ENCODE data around the gene GFRA1. TPM values are rescaled to one million over a fixed set of nuclear protein-coding genes. Genes with fewer than 3 reads are reported as not detected.

GFRA1 gene
- total and polyA plus RNA-seq, 7 donors, result under 0.01 to 115 (median 38.9) TPM

DNA sequence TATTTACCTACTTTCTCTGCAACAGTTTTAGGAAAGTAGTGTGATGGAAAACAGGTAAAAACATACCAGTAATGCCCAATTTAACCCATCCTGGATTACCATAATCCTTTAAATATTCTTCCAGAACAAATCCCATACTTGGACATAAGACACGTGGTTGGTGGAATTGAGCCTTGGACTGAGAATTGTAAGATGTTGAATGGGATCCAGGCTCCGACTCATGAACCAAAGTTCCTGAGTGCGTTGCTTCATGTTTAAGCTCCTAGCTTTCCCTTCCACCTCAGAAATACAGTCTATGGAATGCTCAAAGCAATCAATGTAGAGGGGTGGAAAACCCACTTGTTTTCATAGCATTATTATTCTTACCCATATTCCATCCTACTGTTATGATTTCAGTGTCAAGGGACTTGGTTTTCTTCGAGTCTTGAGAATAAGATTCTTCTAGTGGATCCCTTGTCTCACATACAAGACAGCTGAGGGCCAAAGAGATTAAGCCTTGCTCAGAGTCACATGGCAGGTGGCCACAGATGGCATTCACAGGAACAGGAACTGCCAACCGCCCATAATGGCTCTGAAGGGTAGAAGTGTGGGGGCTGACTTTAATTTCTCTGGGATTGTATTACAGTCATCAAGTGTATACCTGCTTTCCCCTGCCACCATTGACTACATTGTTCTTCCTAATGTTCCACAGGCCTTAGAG is 171.2 kb downstream of the GFRA1 start:
- intact Hi-C loops (cut with DNase I), result no loop called here

DNA sequence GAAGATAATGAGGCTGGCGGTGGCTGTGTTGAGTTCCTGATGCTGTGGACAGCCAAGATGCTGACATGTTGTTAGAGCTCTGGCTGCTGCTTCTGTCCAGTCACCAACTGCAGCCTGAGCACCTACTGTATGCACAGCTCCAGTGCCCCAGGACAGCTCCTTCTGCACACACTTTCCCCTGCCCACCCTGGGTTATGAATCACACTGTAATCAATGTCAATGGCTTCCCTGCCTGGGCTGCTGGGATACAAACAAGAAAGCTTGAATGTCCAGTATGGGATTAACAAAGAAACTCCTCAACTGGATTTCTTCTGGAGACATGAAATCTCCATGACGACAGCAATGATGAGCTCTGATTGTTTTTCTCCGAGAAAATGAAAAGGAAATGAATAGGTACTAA is 172.0 kb downstream of the GFRA1 start:
- intact Hi-C loops (cut with DNase I), result no loop called here
- H3K27me3 ChIP-seq, result no peaks in the 10 kb centered on the region
- H3K4me1 ChIP-seq, result peaks cover 0 to 26% (median 15%) of the 10 kb centered on the region in 4 donors
- TF ChIP-seq POLR2A (IDR thresholded peaks at IDR 0.05) (no peak), POLR2AphosphoS5 (IDR thresholded peaks at IDR 0.05) (no peak), EP300 (IDR thresholded peaks at IDR 0.05) (no peak)
- TF ChIP-seq, protein P1, sequence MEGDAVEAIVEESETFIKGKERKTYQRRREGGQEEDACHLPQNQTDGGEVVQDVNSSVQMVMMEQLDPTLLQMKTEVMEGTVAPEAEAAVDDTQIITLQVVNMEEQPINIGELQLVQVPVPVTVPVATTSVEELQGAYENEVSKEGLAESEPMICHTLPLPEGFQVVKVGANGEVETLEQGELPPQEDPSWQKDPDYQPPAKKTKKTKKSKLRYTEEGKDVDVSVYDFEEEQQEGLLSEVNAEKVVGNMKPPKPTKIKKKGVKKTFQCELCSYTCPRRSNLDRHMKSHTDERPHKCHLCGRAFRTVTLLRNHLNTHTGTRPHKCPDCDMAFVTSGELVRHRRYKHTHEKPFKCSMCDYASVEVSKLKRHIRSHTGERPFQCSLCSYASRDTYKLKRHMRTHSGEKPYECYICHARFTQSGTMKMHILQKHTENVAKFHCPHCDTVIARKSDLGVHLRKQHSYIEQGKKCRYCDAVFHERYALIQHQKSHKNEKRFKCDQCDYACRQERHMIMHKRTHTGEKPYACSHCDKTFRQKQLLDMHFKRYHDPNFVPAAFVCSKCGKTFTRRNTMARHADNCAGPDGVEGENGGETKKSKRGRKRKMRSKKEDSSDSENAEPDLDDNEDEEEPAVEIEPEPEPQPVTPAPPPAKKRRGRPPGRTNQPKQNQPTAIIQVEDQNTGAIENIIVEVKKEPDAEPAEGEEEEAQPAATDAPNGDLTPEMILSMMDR (IDR thresholded peaks at IDR 0.05), result no peak
- DNase-seq, result no peak
- H3K9me3 ChIP-seq, result no peaks in the 10 kb centered on the region
- H3K4me3 ChIP-seq, result no peak overlapping the region
- H3K36me3 ChIP-seq, result no peaks in the 10 kb centered on the region
- 90 to 94% methylated on average over 3 of the region's 3 CpGs for WGBS, 2 donors
- no peak overlapping the region for H3K27ac ChIP-seq

More for the DNA sequence above, 171.2 kb downstream of the GFRA1 start:
- Histone ChIP-seq H3K9me3 (no peaks in the 10 kb centered on the region), H3K36me3 (no peaks in the 10 kb centered on the region), H3K4me1 (peaks cover 0 to 26% (median 15%) of the 10 kb centered on the region in 4 donors), H3K27ac (no peak overlapping the region), H3K4me3 (no peak overlapping the region), H3K27me3 (no peaks in the 10 kb centered on the region)
- TF ChIP-seq POLR2A (IDR thresholded peaks at IDR 0.05), result no peak
- TF ChIP-seq POLR2AphosphoS5 (IDR thresholded peaks at IDR 0.05), result no peak
- TF ChIP-seq EP300 (IDR thresholded peaks at IDR 0.05), result no peak
- TF ChIP-seq, protein P1 (IDR thresholded peaks at IDR 0.05), result no peak
- DNase-seq, result no peak
- WGBS, 2 donors, result 62 to 72% methylated on average over 5 of the region's 5 CpGs

DNA sequence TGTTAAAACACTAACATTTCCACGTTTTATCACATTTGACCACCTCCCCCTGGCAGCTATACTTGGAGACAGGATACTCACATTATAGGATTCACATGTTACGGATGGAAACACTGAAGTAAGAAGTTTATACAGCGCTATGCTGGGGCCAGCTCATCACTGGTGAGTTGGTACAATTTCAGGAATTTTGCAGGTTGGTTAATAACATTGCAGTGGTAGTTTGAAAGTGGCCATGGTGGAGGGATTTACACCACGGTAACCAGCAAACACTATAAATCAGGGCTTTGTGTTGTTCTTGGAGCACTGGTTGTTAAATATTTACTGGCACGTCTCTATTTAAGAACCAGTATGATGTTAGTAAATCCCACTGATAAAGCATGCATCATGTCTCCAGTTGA is 174.0 kb downstream of the GFRA1 start:
- Histone ChIP-seq H3K36me3 (no peaks in the 10 kb centered on the region), H3K27ac (no peak overlapping the region), H3K9me3 (no peaks in the 10 kb centered on the region), H3K27me3 (no peaks in the 10 kb centered on the region), H3K4me1 (peaks cover 0 to 23% (median 14%) of the 10 kb centered on the region in 4 donors), H3K4me3 (no peak overlapping the region)
- no peak for DNase-seq
- intact Hi-C loops (cut with DNase I), result no loop called here
- TF ChIP-seq EP300 (IDR thresholded peaks at IDR 0.05) (no peak), POLR2A (IDR thresholded peaks at IDR 0.05) (no peak), POLR2AphosphoS5 (IDR thresholded peaks at IDR 0.05) (no peak)
- TF ChIP-seq, protein P1 (IDR thresholded peaks at IDR 0.05), result no peak
- 43 to 65% methylated on average over 5 of the region's 5 CpGs for WGBS, 2 donors

DNA sequence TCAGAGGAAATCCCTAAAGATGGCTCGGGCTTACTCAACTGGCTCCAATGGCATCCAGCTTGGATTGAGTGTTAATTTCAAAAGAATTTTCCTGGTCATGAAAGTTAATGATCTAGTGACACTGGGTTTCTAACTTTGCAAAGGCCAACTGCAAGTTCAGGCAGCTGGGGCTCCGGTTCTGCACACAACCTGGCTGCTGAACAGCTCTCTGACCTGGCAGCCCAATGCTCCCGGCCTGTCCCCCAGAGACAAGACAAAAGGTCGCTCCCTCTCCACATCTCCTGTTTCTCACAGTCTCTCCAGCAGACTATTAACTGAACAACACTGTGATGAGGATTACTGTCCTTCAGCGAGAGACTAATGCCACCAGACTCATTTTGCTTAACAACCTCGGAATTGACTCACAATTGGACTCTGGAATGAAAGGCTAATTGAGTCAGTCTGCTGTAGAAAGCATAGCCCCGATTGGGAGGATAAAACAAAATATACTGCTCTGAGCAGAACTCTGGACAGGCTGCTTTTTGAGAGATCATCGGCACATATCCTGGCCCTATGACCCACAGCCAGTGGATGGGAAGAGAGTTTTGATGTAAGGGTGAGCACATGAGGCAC is 174.5 kb downstream of the GFRA1 start:
- Histone ChIP-seq H3K27ac (no peak overlapping the region), H3K4me1 (peaks cover 0 to 20% (median 12%) of the 10 kb centered on the region in 4 donors), H3K9me3 (no peaks in the 10 kb centered on the region), H3K27me3 (no peaks in the 10 kb centered on the region), H3K36me3 (no peaks in the 10 kb centered on the region), H3K4me3 (no peak overlapping the region)
- TF ChIP-seq POLR2A (IDR thresholded peaks at IDR 0.05), result no peak
- DNase-seq, result no peak
- WGBS, 2 donors, result 43 to 65% methylated on average over 8 of the region's 8 CpGs
- intact Hi-C loops (cut with DNase I), result no loop called here

DNA sequence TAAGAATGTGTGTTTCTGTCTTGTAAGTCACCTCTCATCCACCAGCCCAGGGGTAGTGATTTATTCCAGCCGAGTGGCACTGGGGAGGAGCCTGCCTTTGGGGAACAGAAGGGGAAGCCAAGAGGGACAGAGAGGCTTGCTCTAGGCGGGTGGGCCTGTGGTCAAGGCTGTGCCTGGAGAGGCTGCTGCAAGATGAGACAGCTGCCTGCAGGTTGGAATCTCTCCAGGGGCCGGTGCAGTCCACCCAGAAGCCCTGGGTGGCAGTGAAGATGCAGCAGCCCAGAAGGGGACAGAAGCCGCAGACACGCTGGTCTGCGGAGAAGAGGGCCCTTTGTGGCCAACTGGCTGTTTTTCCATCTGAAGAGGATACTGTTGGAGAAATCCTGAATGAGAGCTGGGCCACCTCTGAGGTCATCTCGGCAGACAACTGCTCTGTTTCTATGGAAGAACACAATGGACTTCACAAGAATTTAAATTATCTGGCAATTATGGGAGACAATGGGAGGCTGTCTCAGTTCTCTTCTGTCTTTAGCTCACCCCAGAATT is 175.7 kb downstream of the GFRA1 start:
- Histone ChIP-seq H3K4me3 (no peak overlapping the region), H3K4me1 (peaks cover 0 to 20% (median 11%) of the 10 kb centered on the region in 4 donors), H3K27me3 (no peaks in the 10 kb centered on the region), H3K9me3 (no peaks in the 10 kb centered on the region), H3K36me3 (no peaks in the 10 kb centered on the region), H3K27ac (no peak overlapping the region)
- intact Hi-C loops (cut with DNase I), result no loop called here
- 56 to 67% methylated on average over 7 of the region's 7 CpGs for WGBS, 2 donors
- no peak for TF ChIP-seq POLR2A (IDR thresholded peaks at IDR 0.05)
- TF ChIP-seq, protein P1 (IDR thresholded peaks at IDR 0.05), result no peak
- no peak for TF ChIP-seq POLR2AphosphoS5 (IDR thresholded peaks at IDR 0.05)
- no peak for TF ChIP-seq EP300 (IDR thresholded peaks at IDR 0.05)
- DNase-seq, result no peak
